Adrenal gland (tissue), 5 donors: ENCODE results near the gene C9orf50.

Experiments
- POLR2A ChIP-seq, 2 donors: fragments of 450-650 bp; IDR thresholded peaks; one replicate each; pipeline ENCODE4 v1.6.1; 2017; ENCODE audit warnings: antibody characterized with exemption in 2 of 2, mild to moderate bottlenecking in 2 of 2, moderate library complexity in 1 of 2
- TF ChIP-seq, protein P1 (sequence below), 6 experiments: fragments of 450-650 bp in 4 of 6; fragments of 200-600 bp in 2 of 6; sonication (generic) in 1 of 6; IDR thresholded peaks; 1 replicate in 5 of 6; 2 replicates in 1 of 6; pipeline versions ENCODE4 v1.5.1 to v1.8.0; 2016 to 2021; ENCODE audit warnings: antibody characterized with exemption in 6 of 6, mild to moderate bottlenecking in 2 of 6, moderate library complexity in 1 of 6
- donor health status: DM: no; HTN: no; CAD: no.

DNA sequence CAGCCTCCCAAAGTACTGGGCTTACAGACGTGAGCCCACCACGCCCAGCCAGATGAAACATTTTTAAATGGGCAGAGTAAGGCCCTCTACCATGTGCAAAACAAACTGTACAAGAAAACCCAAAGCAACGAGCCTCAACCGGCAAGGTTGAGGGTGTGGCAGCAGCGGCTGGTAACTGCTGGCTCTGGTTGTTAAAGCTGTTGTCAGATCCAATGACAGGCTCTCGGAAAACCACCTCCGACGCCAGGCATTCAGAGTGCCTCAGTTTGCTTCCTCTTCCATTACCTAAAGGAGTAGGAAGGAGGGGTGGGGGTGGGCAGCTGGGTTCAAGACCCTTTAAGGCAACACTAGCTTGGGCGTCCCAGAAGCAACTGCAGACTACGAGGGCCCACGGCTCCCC lies 23.5 kb upstream of the C9orf50 start:
- TF ChIP-seq POLR2A (IDR thresholded peaks at IDR 0.05) = no peak
- TF ChIP-seq, protein P1, sequence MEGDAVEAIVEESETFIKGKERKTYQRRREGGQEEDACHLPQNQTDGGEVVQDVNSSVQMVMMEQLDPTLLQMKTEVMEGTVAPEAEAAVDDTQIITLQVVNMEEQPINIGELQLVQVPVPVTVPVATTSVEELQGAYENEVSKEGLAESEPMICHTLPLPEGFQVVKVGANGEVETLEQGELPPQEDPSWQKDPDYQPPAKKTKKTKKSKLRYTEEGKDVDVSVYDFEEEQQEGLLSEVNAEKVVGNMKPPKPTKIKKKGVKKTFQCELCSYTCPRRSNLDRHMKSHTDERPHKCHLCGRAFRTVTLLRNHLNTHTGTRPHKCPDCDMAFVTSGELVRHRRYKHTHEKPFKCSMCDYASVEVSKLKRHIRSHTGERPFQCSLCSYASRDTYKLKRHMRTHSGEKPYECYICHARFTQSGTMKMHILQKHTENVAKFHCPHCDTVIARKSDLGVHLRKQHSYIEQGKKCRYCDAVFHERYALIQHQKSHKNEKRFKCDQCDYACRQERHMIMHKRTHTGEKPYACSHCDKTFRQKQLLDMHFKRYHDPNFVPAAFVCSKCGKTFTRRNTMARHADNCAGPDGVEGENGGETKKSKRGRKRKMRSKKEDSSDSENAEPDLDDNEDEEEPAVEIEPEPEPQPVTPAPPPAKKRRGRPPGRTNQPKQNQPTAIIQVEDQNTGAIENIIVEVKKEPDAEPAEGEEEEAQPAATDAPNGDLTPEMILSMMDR (IDR thresholded peaks at IDR 0.05) = no peak
